ENCODE results near the gene WNT7A. TPM values are rescaled to one million over a fixed set of nuclear protein-coding genes. Genes with fewer than 3 reads are reported as not detected.

Gene WNT7A
- total and polyA plus RNA-seq, 2 donors (not counting 1 experiment from before 2014, with no cell fraction given) = not detected

DNA sequence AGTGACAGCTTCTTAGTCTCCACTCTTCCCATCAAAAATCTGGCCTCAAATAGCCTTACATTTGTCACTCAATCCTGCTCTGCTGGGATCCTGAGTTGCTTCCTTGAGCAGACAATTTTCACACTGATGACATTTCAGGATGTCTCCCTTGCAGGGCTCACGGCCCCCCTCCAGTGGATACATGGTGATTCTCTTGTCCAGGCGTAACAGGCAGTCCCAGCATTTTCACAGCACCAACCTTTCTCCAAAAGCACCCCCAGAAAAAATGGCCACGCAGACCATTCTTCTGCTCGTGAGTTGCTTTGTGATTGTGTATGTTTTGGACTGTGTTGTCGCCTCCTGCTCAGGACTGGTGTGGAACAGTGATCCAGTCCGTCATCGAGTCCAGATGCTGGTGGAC, 47.4 kb upstream of the WNT7A start:
- CTCF ChIA-PET = no interaction called here
- H3K9me3 Mint-ChIP-seq (ENCODE audit: insufficient read depth) = peaks cover 13% of the 10 kb centered on the region

DNA sequence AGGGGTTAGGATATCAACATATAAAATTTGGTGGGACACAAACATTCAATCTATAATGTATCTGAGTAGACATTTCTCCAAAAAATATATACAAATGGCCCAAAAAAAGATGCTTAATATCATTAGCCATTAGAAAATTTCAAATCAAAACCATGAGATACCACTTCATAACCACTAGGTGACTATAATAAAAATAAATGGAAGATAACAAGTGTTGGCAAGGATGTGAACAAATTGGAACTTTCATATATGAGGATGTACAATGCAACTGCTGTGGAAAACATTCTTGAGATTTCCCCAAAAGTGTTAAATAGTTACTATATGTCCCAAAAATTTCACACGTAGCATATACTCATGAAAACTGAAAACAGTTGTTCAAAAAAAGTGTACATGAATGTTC, 36.5 kb upstream of the WNT7A start:
- no CpG with 5 or more reads among the region's 1 CpG for WGBS (ENCODE audit: insufficient coverage)

More for the DNA sequence above, 47.4 kb upstream of the WNT7A start:
- Histone ChIP-seq H3K36me3 (replicated peaks in 1 of 2; ENCODE audit: control extremely low read depth in 1 of 2, control insufficient read depth in 1 of 2, extremely low read depth in 1 of 2, insufficient read depth in 2 of 2, low read length in 1 of 2) (no peaks in the 10 kb centered on the region), H3K27ac (ENCODE audit: low read length in 2 of 2) (no peak overlapping the region), H3K9me3 (ENCODE audit: control extremely low read depth in 1 of 3, control insufficient read depth in 2 of 3, insufficient read depth in 1 of 3, low read length in 2 of 3) (peaks cover 0 to 33% (median 3%) of the 10 kb centered on the region in 3 donors), H3K79me2 (ENCODE audit: control insufficient read depth, insufficient read depth, low read length) (no peaks in the 10 kb centered on the region), H3K27me3 (replicated peaks in 1 of 4; ENCODE audit: control extremely low read depth in 1 of 4, control insufficient read depth in 3 of 4, insufficient read depth in 4 of 4, low read length in 3 of 4) (peaks cover 0 to 8% (median 0%) of the 10 kb centered on the region in 4 experiments), H3K4me2 (replicated peaks; ENCODE audit: low read depth, low read length, poor library complexity, severe bottlenecking) (no peak overlapping the region), H3K9ac (ENCODE audit: low read length) (no peak overlapping the region), H4K20me1 (ENCODE audit: control insufficient read depth, insufficient read depth, low read length, poor library complexity, severe bottlenecking) (no peaks in the 10 kb centered on the region), H3K4me1 (ENCODE audit: control insufficient read depth in 2 of 2, insufficient read depth in 2 of 2, low read length in 2 of 2) (no peaks in the 10 kb centered on the region), H2AFZ (ENCODE audit: insufficient read depth, low read depth, low read length, poor library complexity, severe bottlenecking) (no peak overlapping the region), H3K4me3 (ENCODE audit: control extremely low read depth in 1 of 5, extremely low read depth in 1 of 5, insufficient read depth in 1 of 5, low read depth in 2 of 5, low read length in 4 of 5) (no peak overlapping the region)
- TF ChIP-seq, protein P1, sequence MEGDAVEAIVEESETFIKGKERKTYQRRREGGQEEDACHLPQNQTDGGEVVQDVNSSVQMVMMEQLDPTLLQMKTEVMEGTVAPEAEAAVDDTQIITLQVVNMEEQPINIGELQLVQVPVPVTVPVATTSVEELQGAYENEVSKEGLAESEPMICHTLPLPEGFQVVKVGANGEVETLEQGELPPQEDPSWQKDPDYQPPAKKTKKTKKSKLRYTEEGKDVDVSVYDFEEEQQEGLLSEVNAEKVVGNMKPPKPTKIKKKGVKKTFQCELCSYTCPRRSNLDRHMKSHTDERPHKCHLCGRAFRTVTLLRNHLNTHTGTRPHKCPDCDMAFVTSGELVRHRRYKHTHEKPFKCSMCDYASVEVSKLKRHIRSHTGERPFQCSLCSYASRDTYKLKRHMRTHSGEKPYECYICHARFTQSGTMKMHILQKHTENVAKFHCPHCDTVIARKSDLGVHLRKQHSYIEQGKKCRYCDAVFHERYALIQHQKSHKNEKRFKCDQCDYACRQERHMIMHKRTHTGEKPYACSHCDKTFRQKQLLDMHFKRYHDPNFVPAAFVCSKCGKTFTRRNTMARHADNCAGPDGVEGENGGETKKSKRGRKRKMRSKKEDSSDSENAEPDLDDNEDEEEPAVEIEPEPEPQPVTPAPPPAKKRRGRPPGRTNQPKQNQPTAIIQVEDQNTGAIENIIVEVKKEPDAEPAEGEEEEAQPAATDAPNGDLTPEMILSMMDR (IDR thresholded peaks at IDR 0.05) = no peak
- TF ChIP-seq EZH2 (IDR thresholded peaks at IDR 0.05; ENCODE audit: borderline replicate concordance, insufficient read depth, low read depth, low read length, poor library complexity, severe bottlenecking) = no peak
- intact Hi-C loops (cut with micrococcal nuclease) = no loop called here
- H3K27ac Mint-ChIP-seq = no peak overlapping the region
- 84% methylated on average over 7 of the region's 7 CpGs for WGBS (ENCODE audit: insufficient coverage)
- no peak overlapping the region for H3K4me3 Mint-ChIP-seq
- no peak for DNase-seq
- POLR2A ChIA-PET = no interaction called here
- peaks cover 18% of the 10 kb centered on the region for H3K27me3 Mint-ChIP-seq
- no peaks in the 10 kb centered on the region for H3K4me1 Mint-ChIP-seq
- no peak for ATAC-seq (ENCODE audit: low read depth)

More for the DNA sequence above, 36.5 kb upstream of the WNT7A start:
- intact Hi-C loops (cut with micrococcal nuclease) = no loop called here
- no peak overlapping the region for H3K27ac ChIP-seq (ENCODE audit: low read length in 2 of 2)
- Mint-ChIP-seq H3K27ac (no peak overlapping the region), H3K4me3 (no peak overlapping the region), H3K9me3 (ENCODE audit: insufficient read depth) (peaks cover 19% of the 10 kb centered on the region), H3K4me1 (no peaks in the 10 kb centered on the region), H3K27me3 (peaks cover 15% of the 10 kb centered on the region)
- CTCF ChIA-PET = no interaction called here
- H3K9me3 ChIP-seq (ENCODE audit: control extremely low read depth in 1 of 3, control insufficient read depth in 2 of 3, insufficient read depth in 1 of 3, low read length in 2 of 3) = peaks cover 0 to 11% (median 6%) of the 10 kb centered on the region in 3 donors
- no peaks in the 10 kb centered on the region for H3K79me2 ChIP-seq (ENCODE audit: control insufficient read depth, insufficient read depth, low read length)
- H3K9ac ChIP-seq (ENCODE audit: low read length) = no peak overlapping the region
- H2AFZ ChIP-seq (ENCODE audit: insufficient read depth, low read depth, low read length, poor library complexity, severe bottlenecking) = no peak overlapping the region
- H3K4me3 ChIP-seq (ENCODE audit: control extremely low read depth in 1 of 5, extremely low read depth in 1 of 5, insufficient read depth in 1 of 5, low read depth in 2 of 5, low read length in 4 of 5) = no peak overlapping the region
- POLR2A ChIA-PET = no interaction called here
- DNase-seq (no peak), ATAC-seq (ENCODE audit: low read depth) (no peak)
- TF ChIP-seq, protein P1 (IDR thresholded peaks at IDR 0.05) = no peak
- no peak for TF ChIP-seq EZH2 (IDR thresholded peaks at IDR 0.05; ENCODE audit: borderline replicate concordance, insufficient read depth, low read depth, low read length, poor library complexity, severe bottlenecking)
- no peaks in the 10 kb centered on the region for H3K4me1 ChIP-seq (ENCODE audit: control insufficient read depth in 2 of 2, insufficient read depth in 2 of 2, low read length in 2 of 2)
- no peak overlapping the region for H3K4me2 ChIP-seq (replicated peaks; ENCODE audit: low read depth, low read length, poor library complexity, severe bottlenecking)
- H3K36me3 ChIP-seq (replicated peaks in 1 of 2; ENCODE audit: control extremely low read depth in 1 of 2, control insufficient read depth in 1 of 2, extremely low read depth in 1 of 2, insufficient read depth in 2 of 2, low read length in 1 of 2) = no peaks in the 10 kb centered on the region
- no peaks in the 10 kb centered on the region for H4K20me1 ChIP-seq (ENCODE audit: control insufficient read depth, insufficient read depth, low read length, poor library complexity, severe bottlenecking)
- no peaks in the 10 kb centered on the region for H3K27me3 ChIP-seq (replicated peaks in 1 of 4; ENCODE audit: control extremely low read depth in 1 of 4, control insufficient read depth in 3 of 4, insufficient read depth in 4 of 4, low read length in 3 of 4)

All from B cell (primary cell).